K562 (cell line): ENCODE data around the gene PPIF. TPM values are rescaled to one million over a fixed set of nuclear protein-coding genes. Genes with fewer than 3 reads are reported as not detected.

Experiments
- ATAC-seq: fragments of 200-7000 bp; cut with Tn5 transposase; 3 replicates; pipeline ENCODE4 v1.9.1; 2020; ENCODE audit warnings: moderate library complexity
- BruUV-seq: library from RNA; stranded (reverse); fragments of 400-500 nt; replicated peaks from 2 replicates; lab custom pipeline; 2021; lab: Mats Ljungman, UMichigan
- CTCF ChIA-PET: fragments of 300-600 bp; formaldehyde crosslinking; extraction: SDS; loops from one replicate; lab custom pipeline; 2021; ENCODE audit warnings: low intra/inter-chr PET ratio; lab: Yijun Ruan, JAX
- POLR2A ChIA-PET: fragments of 300-600, 350-650 bp; sonication (Branson Sonifier 250); formaldehyde crosslinking; extraction: SDS; loops from one replicate; lab custom pipeline; 2021; ENCODE audit warnings: antibody characterized with exemption, inconsistent platforms; lab: Yijun Ruan, JAX
- DNase-seq, 4 experiments: peaks; one replicate each; pipeline versions ENCODE4 v3.0.0 to v3.0.0-alpha.2; 2011 to 2018; ENCODE audit warnings: low spot score in 3 of 4, mixed read lengths in 3 of 4; ENCODE audit errors: extremely low read depth in 1 of 4
- FAIRE-seq: peaks from 2 replicates; lab custom pipeline; 2011; peaks lifted over from hg19 to GRCh38; lab: Jason Lieb, UNC
- H2AFZ ChIP-seq: 2 replicates; pipeline ENCODE4 v1.6.0; 2011; ENCODE audit warnings: low read depth, low read length, control low read depth, inconsistent platforms
- H3K27ac ChIP-seq: fragments of 200-600 bp; 3 replicates; pipeline ENCODE4 v1.8.0; 2011; ENCODE audit warnings: low read depth, mild to moderate bottlenecking, control low read depth, inconsistent platforms, low read length, moderate library complexity, mixed read lengths; ENCODE audit errors: extremely low read depth
- H3K27me3 ChIP-seq, 2 experiments: fragments of 300-600 bp in 1 of 2; 2 replicates in 1 of 2; 3 replicates in 1 of 2; pipeline versions ENCODE4 v1.6.0 to v1.8.0; 2011; ENCODE audit warnings: inconsistent platforms in 2 of 2, low read length in 2 of 2, mild to moderate bottlenecking in 1 of 2, mixed read lengths in 1 of 2, moderate library complexity in 1 of 2; ENCODE audit not compliant: control insufficient read depth in 2 of 2, insufficient read depth in 2 of 2
- H3K36me3 ChIP-seq: fragments of 300-600 bp; 3 replicates; pipeline ENCODE4 v1.8.0; 2011; ENCODE audit warnings: mild to moderate bottlenecking, low read length, inconsistent platforms; ENCODE audit not compliant: control insufficient read depth, insufficient read depth
- H3K4me1 ChIP-seq, 2 experiments: fragments of 200-600 bp in 1 of 2; replicated peaks in 1 of 2; 2 replicates in 1 of 2; 3 replicates in 1 of 2; pipeline versions ENCODE4 v1.5.1 to v1.8.0; 2011; ENCODE audit warnings: inconsistent platforms in 2 of 2, low read length in 2 of 2, mild to moderate bottlenecking in 1 of 2, mixed read lengths in 1 of 2, moderate library complexity in 1 of 2; ENCODE audit not compliant: control insufficient read depth in 2 of 2, insufficient read depth in 2 of 2
- H3K4me2 ChIP-seq: 2 replicates; pipeline ENCODE4 v1.6.1; 2011; ENCODE audit warnings: low read length, control low read depth, inconsistent platforms, mixed read lengths; ENCODE audit not compliant: insufficient read depth
- H3K4me3 ChIP-seq: fragments of 200-600 bp; sonication (generic), shearing (Covaris generic); 2 replicates; pipeline ENCODE4 v1.5.1; 2016; ENCODE audit warnings: control low read depth, inconsistent platforms
- H3K79me2 ChIP-seq: fragments of 200-600 bp; 3 replicates; pipeline ENCODE4 v1.8.0; 2011; ENCODE audit warnings: low read length, inconsistent platforms; ENCODE audit not compliant: control insufficient read depth, insufficient read depth
- H3K9ac ChIP-seq, 2 experiments: 2 replicates each; pipeline versions ENCODE4 v1.6.0 to v1.6.1; 2011; ENCODE audit warnings: low read depth in 2 of 2, low read length in 2 of 2, control low read depth in 1 of 2, inconsistent platforms in 1 of 2, mild to moderate bottlenecking in 1 of 2, mixed read lengths in 1 of 2; ENCODE audit not compliant: insufficient read depth in 1 of 2
- H3K9me1 ChIP-seq: one replicate; pipeline ENCODE4 v1.6.0; 2011; ENCODE audit warnings: inconsistent platforms, mild to moderate bottlenecking, low read length, moderate library complexity; ENCODE audit not compliant: control insufficient read depth, insufficient read depth
- H3K9me3 ChIP-seq: replicated peaks from 2 replicates; pipeline ENCODE4 v1.5.1; 2011; ENCODE audit warnings: low read depth, low read length, inconsistent platforms; ENCODE audit not compliant: control insufficient read depth, insufficient read depth
- H4K20me1 ChIP-seq: replicated peaks from 2 replicates; pipeline ENCODE4 v1.6.1; 2011; ENCODE audit warnings: low read length, inconsistent platforms, mixed read lengths; ENCODE audit not compliant: control insufficient read depth, insufficient read depth
- ETV6 ChIP-seq, 3 experiments: fragments of 150-350 bp in 1 of 3; sonication (generic) in 1 of 3; formaldehyde crosslinking in 1 of 3; IDR thresholded peaks; 2 replicates each; pipeline versions ENCODE4 v1.6.1 to v1.8.0; 2014 to 2022; ENCODE audit warnings: borderline replicate concordance in 2 of 3, low read depth in 2 of 3, antibody characterized with exemption in 1 of 3, low read length in 1 of 3, mild to moderate bottlenecking in 1 of 3, missing genetic modification reagents in 1 of 3
- PML ChIP-seq: IDR thresholded peaks from 2 replicates; pipeline ENCODE4 v1.6.1; 2012; ENCODE audit warnings: low read length, inconsistent platforms
- ZBTB34 ChIP-seq: fragments of 250-450 bp; sonication (Bioruptor Pico); IDR thresholded peaks from 2 replicates; pipeline ENCODE4 v1.8.0; 2021; ENCODE audit warnings: mild to moderate bottlenecking, moderate library complexity
- WGBS: fragments of 100-300 bp; shearing (Covaris generic); methylation state at CpG from one replicate; pipeline ENCODE4 v1.1.6; 2016; ENCODE audit warnings: low coverage, mixed read lengths; ENCODE audit not compliant: insufficient coverage; ENCODE audit errors: missing lambda C conversion rate; 5-methylcytosine and 5-hydroxymethylcytosine counted together
- in situ Hi-C: fragments of 300-500 bp; cut with MboI; formaldehyde crosslinking; loops from 4 replicates; pipeline ENCODE4 v1.15.0; 2018; ENCODE audit warnings: inconsistent platforms, mixed read lengths
- intact Hi-C: fragments of 100-400 bp; cut with micrococcal nuclease; formaldehyde crosslinking; loops from 2 replicates; pipeline ENCODE4 v1.14.2; 2022
- polyA plus RNA-seq, 8 experiments: library from polyadenylated mRNA; depleted of rRNA in 4 of 8; stranded (reverse) in 5 of 8; unstranded in 3 of 8; fragments of >200 nt; fragmentation: Nextera tagmentation in 2 of 8; fragmentation: Illumina TruSeq in 1 of 8; extraction: Ambion mirVana in 2 of 8; extraction: Trizol in 1 of 8; gene quantifications; 2 replicates each; pipeline versions ENCODE4 v1.2.1 to v1.2.3, GENCODE V29; 2011 to 2014; ENCODE audit warnings: inconsistent platforms in 1 of 8, missing spikeins in 1 of 8
- total RNA-seq, 7 experiments: library from RNA; depleted of rRNA in 6 of 7; stranded (reverse); fragments of >200 nt in 6 of 7; fragmentation: Illumina TruSeq in 2 of 7; extraction: Trizol in 2 of 7; gene quantifications; 2 replicates each; pipeline versions ENCODE4 v1.2.1 to v1.2.3, GENCODE V29; 2011 to 2021; ENCODE audit warnings: low replicate concordance in 1 of 7

The PPIF gene
- total and polyA plus RNA-seq, 9 of the 15 experiments (the other 6 are each of a cell fraction or from before 2014, with no cell fraction given): 40.9 to 287 (median 117) TPM

- POLR2A ChIA-PET: interaction anchor here (0.6 kb wide), 1 partner anchor 888 kb away, joined by 4 read pairs; no protein-coding TSS in a partner anchor
- Histone ChIP-seq H3K4me1 (peaks cover 2 to 29% of the 10 kb centered on the region in 2 experiments; a peak in 3 of 5 replicates), H3K4me2 (no peak overlapping the region), H3K9me1 (peaks cover 3% of the 10 kb centered on the region), H3K4me3 (no peak overlapping the region), H3K36me3 (peaks cover 39% of the 10 kb centered on the region; the same call in 2 of the 3 replicates), H3K79me2 (no peaks in the 10 kb centered on the region), H3K9ac (peak overlapping the region in 1 of 2 experiments; percentile 40; a peak in 1 of 4 replicates), H3K9me3 (no peaks in the 10 kb centered on the region), H4K20me1 (no peaks in the 10 kb centered on the region), H3K27me3 (no peaks in the 10 kb centered on the region), H3K27ac (no peak overlapping the region), H2AFZ (no peak overlapping the region)
- WGBS: 85% methylated on average over 15 of the region's 15 CpGs
- no peak for ATAC-seq
- CTCF ChIA-PET: no interaction called here
- TF ChIP-seq PML: no peak
- no peak for TF ChIP-seq ETV6 (IDR thresholded peaks at IDR 0.05; ENCODE audit: borderline replicate concordance in 1 of 2, low read depth in 2 of 2, low read length in 1 of 2)
- no peak for TF ChIP-seq ETV6 (CRISPR knock-in tag; IDR thresholded peaks at IDR 0.05; ENCODE audit: borderline replicate concordance)
- no peak for TF ChIP-seq ZBTB34
- FAIRE-seq: no peak
- intact Hi-C loops (no loop called here), in situ Hi-C loops (no loop called here)
- no TSS peak for BruUV-seq
- no peak for DNase-seq
Measured at GRCh38 chr10:79311581-79312407, 35.5 kb upstream of the PPIF start.
